ENCODE results near the gene PRICKLE2. TPM values are rescaled to one million over a fixed set of nuclear protein-coding genes. Genes with fewer than 3 reads are reported as not detected.
A peak's percentile ranks its signal among the peaks of the same experiment; 100 is the strongest.

Gene PRICKLE2
- total and polyA plus RNA-seq, 2 donors (not counting 3 experiments of a cell fraction or from before 2014, with no cell fraction given) = 3.0 to 7.1 TPM

DNA sequence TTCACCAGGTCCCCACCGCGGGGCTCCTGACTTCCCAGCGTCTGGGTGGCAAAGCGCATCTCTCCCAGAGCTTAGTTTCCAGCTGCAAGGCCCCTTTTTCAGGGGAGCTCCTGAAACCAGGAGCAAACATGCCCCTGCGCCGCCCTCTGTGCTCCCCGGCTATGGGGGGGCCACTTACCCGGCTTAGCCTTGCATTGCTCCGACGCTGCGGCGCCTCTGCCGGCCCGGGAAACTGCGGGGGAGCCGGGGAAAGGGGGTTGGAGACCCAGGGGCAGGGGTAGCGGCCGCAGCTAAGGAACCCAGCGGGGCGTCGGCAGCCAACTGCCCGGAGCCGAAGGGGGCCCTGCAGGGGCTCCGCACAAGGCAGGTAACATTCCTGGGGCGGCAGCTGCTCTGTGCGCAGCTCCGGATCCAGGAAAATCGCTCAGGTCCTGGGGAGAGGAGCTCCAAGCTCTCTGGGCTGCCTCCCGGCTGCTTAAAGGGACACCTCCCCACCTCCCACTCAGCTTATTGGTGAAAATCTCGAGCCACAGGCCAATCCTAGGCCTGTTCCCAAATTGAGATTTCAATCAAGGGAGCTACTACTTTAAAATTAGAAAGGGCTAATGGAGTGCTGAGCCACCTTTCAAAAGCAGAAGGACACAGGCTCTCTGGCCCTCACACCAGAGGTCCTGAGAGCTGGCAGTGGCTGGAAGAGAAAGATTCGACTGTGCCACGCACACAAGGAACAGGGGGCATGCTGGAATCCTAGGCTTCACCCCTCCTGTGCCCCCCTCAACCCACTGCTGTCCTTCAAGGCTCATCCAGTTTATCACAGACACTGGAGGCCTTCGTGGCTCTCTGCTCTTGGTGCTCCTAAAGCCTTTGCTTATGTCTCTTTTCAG, 42.7 kb upstream of the PRICKLE2 start:
- no peak overlapping the region for H3K9ac ChIP-seq (replicated peaks; ENCODE audit: extremely low read depth, insufficient read depth, low read length)
- no peaks in the 10 kb centered on the region for H3K36me3 ChIP-seq (ENCODE audit: control insufficient read depth in 2 of 2, extremely low read depth in 1 of 2, insufficient read depth in 2 of 2, low read length in 2 of 2)
- no peak overlapping the region for H3K27ac ChIP-seq (ENCODE audit: insufficient read depth, low read depth, low read length)
- H3K79me2 ChIP-seq (ENCODE audit: control insufficient read depth, insufficient read depth, low read length) = no peaks in the 10 kb centered on the region
- ChIA-PET CTCF (interaction anchor here (1.0 to 3.0 kb wide), 6 partner anchors 14 to 132 kb away, joined by 3 to 15 read pairs (median 6); partner anchors contain the start of gene PRICKLE2), POLR2A (no interaction called here)
- FAIRE-seq (peak; percentile 4), DNase-seq (ENCODE audit: low read depth, low spot score) (peak; percentile 11)
- H3K4me3 ChIP-seq (replicated peaks in 1 of 3; ENCODE audit: insufficient read depth in 1 of 3, low read depth in 1 of 3, low read length in 3 of 3) = peak overlapping the region; percentile 14 to 39 (median 35)
- dilution Hi-C loops (cut with MboI; ENCODE audit: extremely low pct_ligation_motif_present, low sequenced_read_pairs) = no loop called here
- peaks cover 7 to 8% of the 10 kb centered on the region in 2 experiments for H3K27me3 ChIP-seq (ENCODE audit: control insufficient read depth in 2 of 2, insufficient read depth in 2 of 2, low read length in 2 of 2)
- peak overlapping the region; percentile 65 for H3K4me2 ChIP-seq (ENCODE audit: insufficient read depth, low read length)
- BruUV-seq (replicated peaks) = no TSS peak
- peaks cover 17% of the 10 kb centered on the region for H3K4me1 ChIP-seq (ENCODE audit: control insufficient read depth, extremely low read depth, insufficient read depth, low read length)
- TF ChIP-seq FOS (IDR thresholded peaks at IDR 0.05; ENCODE audit: borderline replicate concordance, insufficient read depth, low read length) (no peak), EZH2 (IDR thresholded peaks at IDR 0.05; ENCODE audit: borderline replicate concordance, low read depth, low read length, severe bottlenecking) (no peak), JUN (IDR thresholded peaks at IDR 0.05; ENCODE audit: borderline replicate concordance, insufficient read depth, insufficient read length, low read depth) (no peak), CTCF (IDR thresholded peaks at IDR 0.05; ENCODE audit: extremely low read depth in 1 of 2, insufficient read depth in 1 of 2, low read depth in 1 of 2, low read length in 2 of 2) (no peak), POLR2AphosphoS5 (IDR thresholded peaks at IDR 0.05; ENCODE audit: insufficient read depth, low read depth, low read length) (no peak), MYC (IDR thresholded peaks at IDR 0.05; ENCODE audit: low read depth, low read length) (no peak), POLR2A (IDR thresholded peaks at IDR 0.05; ENCODE audit: low read depth, low read length) (no peak), GATA2 (IDR thresholded peaks at IDR 0.05; ENCODE audit: insufficient read depth, insufficient read length, low read depth, low read length) (no peak)
- TF ChIP-seq, protein P1, sequence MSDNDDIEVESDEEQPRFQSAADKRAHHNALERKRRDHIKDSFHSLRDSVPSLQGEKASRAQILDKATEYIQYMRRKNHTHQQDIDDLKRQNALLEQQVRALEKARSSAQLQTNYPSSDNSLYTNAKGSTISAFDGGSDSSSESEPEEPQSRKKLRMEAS (IDR thresholded peaks at IDR 0.05; ENCODE audit: insufficient read depth, insufficient read length) = no peak
- intact Hi-C loops (cut with micrococcal nuclease) = loop anchor here (2.0 to 10.0 kb wide), 4 partner anchors 79 to 197 kb away; no protein-coding TSS in a partner anchor
- H2AFZ ChIP-seq (ENCODE audit: low read depth, low read length) = peak overlapping the region; percentile 79
- H3K9me1 ChIP-seq (replicated peaks; ENCODE audit: control insufficient read depth, extremely low read depth, insufficient read depth, low read length) = no peaks in the 10 kb centered on the region
- no peaks in the 10 kb centered on the region for H4K20me1 ChIP-seq (replicated peaks; ENCODE audit: control insufficient read depth, extremely low read depth, insufficient read depth, low read length)
- no peaks in the 10 kb centered on the region for H3K9me3 ChIP-seq (replicated peaks; ENCODE audit: control insufficient read depth, insufficient read depth, low read length)
